Panc1 (cell line): Measurements from ENCODE around the gene CCL22. TPM values are rescaled to one million over a fixed set of nuclear protein-coding genes. Genes with fewer than 3 reads are reported as not detected.

Experiments used
- ATAC-seq: fragments of 200-7000 bp; cut with Tn5 transposase; 2 replicates; pipeline ENCODE4 v1.9.1; 2020; ENCODE audit warnings: mild to moderate bottlenecking, moderate library complexity
- BruUV-seq: library from RNA; stranded (reverse); fragments of 400-500 nt; replicated peaks from 2 replicates; lab custom pipeline; 2021; lab: Mats Ljungman, UMichigan
- CTCF ChIA-PET: fragments of 300-600 bp; sonication (Branson Sonifier 250); formaldehyde crosslinking; loops from one replicate; lab custom pipeline; 2022; ENCODE audit warnings: antibody characterized with exemption; lab: Charles Lee
- POLR2A ChIA-PET: fragments of 300-600 bp; sonication (Branson Sonifier 250); formaldehyde crosslinking; loops from one replicate; lab custom pipeline; 2022; ENCODE audit warnings: antibody characterized with exemption; lab: Charles Lee
- DNase-seq: peaks from one replicate; pipeline ENCODE4 v3.0.0-alpha.2; 2010; ENCODE audit warnings: low read depth, low spot score
- H3K27ac ChIP-seq: 2 replicates; pipeline ENCODE4 v1.5.1; 2011; ENCODE audit warnings: mild to moderate bottlenecking, low read length, inconsistent platforms
- H3K27me3 ChIP-seq: fragments of 200-500 bp; sonication (Bioruptor generic); 2 replicates; pipeline ENCODE4 v1.6.0; 2014; ENCODE audit warnings: low read length, inconsistent platforms; ENCODE audit not compliant: control insufficient read depth, insufficient read depth
- H3K36me3 ChIP-seq: fragments of 200-500 bp; sonication (Bioruptor generic); 2 replicates; pipeline ENCODE4 v1.5.1; 2014; ENCODE audit warnings: inconsistent platforms, mild to moderate bottlenecking, low read length, moderate library complexity; ENCODE audit not compliant: control insufficient read depth, insufficient read depth
- H3K4me1 ChIP-seq: 2 replicates; pipeline ENCODE4 v1.5.1; 2011; ENCODE audit warnings: inconsistent platforms, mild to moderate bottlenecking, low read length, moderate library complexity; ENCODE audit not compliant: control insufficient read depth, insufficient read depth
- H3K4me3 ChIP-seq, 2 experiments: 2 replicates each; pipeline ENCODE4 v1.5.1; 2011 to 2012; ENCODE audit warnings: low read depth in 2 of 2, low read length in 2 of 2, mild to moderate bottlenecking in 2 of 2, inconsistent platforms in 1 of 2, moderate library complexity in 1 of 2
- H3K9me3 ChIP-seq: fragments of 200-500 bp; sonication (Bioruptor generic); 2 replicates; pipeline ENCODE4 v1.5.1; 2014; ENCODE audit warnings: low read depth, mild to moderate bottlenecking, inconsistent platforms, low read length, moderate library complexity; ENCODE audit not compliant: control insufficient read depth, insufficient read depth
- CTCF ChIP-seq: fragments of 450-650 bp; IDR thresholded peaks from 2 replicates; pipeline ENCODE4 v1.5.1; 2017; ENCODE audit warnings: mild to moderate bottlenecking
- POLR2AphosphoS5 ChIP-seq: IDR thresholded peaks from 2 replicates; pipeline ENCODE4 v1.6.1; 2012; ENCODE audit warnings: mild to moderate bottlenecking, low read depth, low read length, moderate library complexity
- REST ChIP-seq, 2 experiments: IDR thresholded peaks; 2 replicates each; pipeline ENCODE4 v1.6.1; 2011 to 2012; ENCODE audit warnings: low read depth in 2 of 2, control low read depth in 1 of 2, low read length in 1 of 2, mild to moderate bottlenecking in 1 of 2, moderate library complexity in 1 of 2; ENCODE audit not compliant: insufficient read depth in 1 of 2
- SIN3A ChIP-seq: IDR thresholded peaks from 2 replicates; pipeline ENCODE4 v1.6.1; 2012; ENCODE audit warnings: low read depth, mild to moderate bottlenecking, low read length, moderate library complexity, borderline replicate concordance; ENCODE audit not compliant: insufficient read depth
- TCF7L2 ChIP-seq: IDR thresholded peaks from 2 replicates; pipeline ENCODE4 v1.6.1; 2011; ENCODE audit warnings: mild to moderate bottlenecking, low read depth, low read length, inconsistent platforms
- in situ Hi-C: cut with HindIII; loops from 2 replicates; pipeline ENCODE4 v1.10.0; 2016; ENCODE audit warnings: low sequenced_read_pairs, low pct_unique_long_range_greater_than_20kb
- intact Hi-C: fragments of 100-400 bp; cut with micrococcal nuclease; formaldehyde crosslinking; loops from one replicate; pipeline ENCODE4 v1.10.0; 2022; ENCODE audit not compliant: unreplicated experiment
- total RNA-seq: library from RNA; stranded (reverse); gene quantifications from one replicate; pipeline ENCODE4 v1.2.1, GENCODE V29; 2021; ENCODE audit not compliant: unreplicated experiment

The CCL22 gene
- total RNA-seq, 1 experiment from 2014 or later, result 0.39 TPM

DNA sequence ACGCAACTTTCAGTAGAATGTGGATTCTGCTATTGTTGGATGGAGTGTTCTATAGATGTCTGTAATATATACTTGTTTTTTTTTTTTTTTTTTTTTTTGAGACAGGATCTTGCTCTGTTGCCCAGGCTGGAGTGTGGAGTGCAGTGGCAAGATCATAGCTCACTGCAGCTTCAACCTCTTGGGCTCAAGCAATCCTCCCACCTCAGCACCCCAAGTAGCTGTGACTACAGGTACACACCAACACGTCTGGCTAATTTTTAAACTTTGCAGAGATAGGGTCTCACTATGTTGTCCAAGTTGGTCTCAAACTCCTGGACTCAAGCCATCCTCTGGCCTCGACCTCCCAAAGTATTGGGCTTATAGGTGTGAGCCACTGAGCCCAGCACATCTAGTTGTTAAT is 27.2 kb upstream of the CCL22 start:
- Histone ChIP-seq H3K9me3 (no peaks in the 10 kb centered on the region), H3K36me3 (no peaks in the 10 kb centered on the region), H3K4me3 (no peak overlapping the region), H3K27ac (no peak overlapping the region), H3K4me1 (no peaks in the 10 kb centered on the region), H3K27me3 (no peaks in the 10 kb centered on the region)
- TF ChIP-seq TCF7L2, result no peak
- no peak for TF ChIP-seq CTCF
- no peak for TF ChIP-seq POLR2AphosphoS5
- TF ChIP-seq REST (IDR thresholded peaks at IDR 0.05; ENCODE audit: insufficient read depth in 1 of 2, low read depth in 2 of 2, low read length in 1 of 2), result no peak
- TF ChIP-seq SIN3A, result no peak
- CTCF ChIA-PET, result no interaction called here
- POLR2A ChIA-PET, result no interaction called here
- ATAC-seq, result no peak
- in situ Hi-C loops (no loop called here), intact Hi-C loops (no loop called here)
- DNase-seq, result no peak
- no TSS peak for BruUV-seq

DNA sequence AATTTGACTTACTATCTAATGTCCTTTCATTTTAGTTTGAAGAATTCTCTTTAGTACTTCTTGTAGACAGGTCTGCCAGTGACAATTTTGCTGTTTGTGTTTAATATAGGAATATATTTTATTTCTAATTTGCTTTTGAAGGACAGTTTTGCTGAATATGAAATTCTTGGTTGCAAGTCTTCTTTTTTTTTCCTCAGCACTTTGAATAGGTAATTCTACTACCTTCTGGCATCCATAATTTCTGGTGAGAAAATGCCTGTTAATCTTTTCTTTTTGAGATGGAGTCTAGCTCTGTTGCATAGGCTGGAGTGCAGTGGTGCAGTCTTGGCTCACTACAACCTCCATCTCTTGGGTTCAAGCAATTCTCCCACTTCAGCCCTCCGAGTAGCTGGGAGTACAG is 25.2 kb upstream of the CCL22 start:
- CTCF ChIA-PET, result no interaction called here
- Histone ChIP-seq H3K36me3 (no peaks in the 10 kb centered on the region), H3K4me3 (no peak overlapping the region), H3K9me3 (0 out of 2 replicates have a peak, but pooled peaks cover 2% of the 10 kb centered on the region), H3K4me1 (no peaks in the 10 kb centered on the region), H3K27ac (no peak overlapping the region), H3K27me3 (no peaks in the 10 kb centered on the region)
- in situ Hi-C loops, result no loop called here
- BruUV-seq, result no TSS peak
- DNase-seq, result no peak
- no peak for TF ChIP-seq SIN3A
- no peak for TF ChIP-seq POLR2AphosphoS5
- TF ChIP-seq CTCF, result no peak
- no peak for TF ChIP-seq REST (IDR thresholded peaks at IDR 0.05; ENCODE audit: insufficient read depth in 1 of 2, low read depth in 2 of 2, low read length in 1 of 2)
- TF ChIP-seq TCF7L2, result no peak
- POLR2A ChIA-PET, result no interaction called here
- intact Hi-C loops, result no loop called here
- no peak for ATAC-seq
